H1 (cell line): ENCODE data around the gene OSBP2. TPM values are rescaled to one million over a fixed set of nuclear protein-coding genes. Genes with fewer than 3 reads are reported as not detected.

ENCODE experiments used
- CHD2 ChIP-seq: IDR thresholded peaks from 2 replicates; pipeline ENCODE4 v1.6.1; 2012; ENCODE audit warnings: low read length, improper control_type of control experiment
- KDM4A ChIP-seq: IDR thresholded peaks from one replicate; pipeline ENCODE4 v1.7.1; 2012; ENCODE audit warnings: low read depth, mild to moderate bottlenecking, moderate library complexity, low read length, inconsistent platforms; ENCODE audit not compliant: severe bottlenecking
- polyA plus RNA-seq, 7 experiments: library from polyadenylated mRNA; depleted of rRNA in 3 of 7; stranded (reverse) in 5 of 7; unstranded in 2 of 7; fragments of >200 nt in 5 of 7; fragments of 200-250 nt in 2 of 7; gene quantifications; 1 replicate in 5 of 7; 2 replicates in 1 of 7; 4 replicates in 1 of 7; pipeline versions ENCODE4 v1.2.1 to v1.2.3, GENCODE V29; 2011 to 2013; ENCODE audit warnings: missing spikeins in 2 of 7, mixed read lengths in 2 of 7
- total RNA-seq: library from RNA; stranded (reverse); fragmentation: NEBNext Ultra II Directional; extraction: Animal tissue kit (Norgen Biotek cat#: 25700); gene quantifications from 2 replicates; pipeline ENCODE4 v1.2.1, GENCODE V29; 2021

Gene OSBP2
- total and polyA plus RNA-seq, 2 of the 8 experiments (the other 6 are each of a cell fraction or from before 2014, with no cell fraction given) = 3.4 to 3.7 TPM

DNA sequence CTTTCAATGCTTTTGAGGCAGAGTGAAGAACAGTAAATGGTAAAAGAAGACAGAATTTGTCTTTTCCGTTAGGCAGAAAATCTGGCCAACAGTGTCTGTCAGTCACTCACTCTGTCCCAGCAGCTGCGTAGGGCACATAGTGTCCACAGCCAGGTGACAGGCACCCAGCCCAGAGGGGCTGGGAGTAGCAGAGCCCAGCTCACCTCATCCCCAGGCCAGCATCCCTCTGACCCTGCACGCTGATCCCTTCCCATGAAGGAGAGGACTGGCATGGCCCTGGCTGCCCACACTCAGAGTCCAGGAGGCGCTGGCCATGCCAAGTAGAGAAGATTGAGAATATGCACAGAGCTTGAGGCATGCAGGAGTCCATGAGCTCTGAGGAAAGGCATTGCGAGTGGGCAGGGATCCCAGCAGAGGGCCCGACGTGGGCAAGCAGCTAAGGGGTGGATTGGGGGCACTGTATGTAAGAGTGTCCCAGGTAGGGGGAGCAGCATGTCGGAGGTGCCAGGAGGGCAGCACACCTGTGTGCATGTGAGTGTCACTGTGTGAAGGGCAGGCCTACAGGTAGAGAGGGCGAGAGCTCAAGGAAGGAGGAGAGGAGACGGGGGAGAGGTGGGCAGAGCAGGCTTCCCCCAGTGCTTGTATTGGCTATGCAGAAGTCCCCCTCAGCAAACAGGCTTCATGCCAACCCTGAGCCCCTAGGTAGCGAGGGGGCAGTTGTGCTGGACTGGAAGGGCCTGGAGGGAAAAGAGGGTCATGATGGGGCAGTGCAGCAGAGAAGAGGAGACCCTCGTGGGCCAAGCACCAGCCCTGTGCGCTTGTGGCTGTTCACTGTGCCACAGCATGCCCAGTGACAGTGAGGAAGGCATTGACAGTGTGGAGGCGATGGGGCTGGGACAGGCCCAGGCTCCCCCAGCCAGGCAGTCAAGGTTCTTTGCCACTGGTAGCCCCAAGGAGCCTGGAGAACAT is 133.8 kb downstream of the OSBP2 start (continued):
- TF ChIP-seq CHD2 (no peak), KDM4A (no peak)
